Transverse colon (tissue), 1 donor: ENCODE measurements around the gene BCL11B.

Experiments
- EP300 ChIP-seq: sonication (generic); formaldehyde crosslinking; IDR thresholded peaks from one replicate; pipeline ENCODE4 v1.6.1; 2017; ENCODE audit warnings: antibody characterized with exemption, low read depth
- POLR2A ChIP-seq: fragments of 450-650 bp; IDR thresholded peaks from one replicate; pipeline ENCODE4 v1.6.1; 2016; ENCODE audit warnings: antibody characterized with exemption, mild to moderate bottlenecking, moderate library complexity

DNA sequence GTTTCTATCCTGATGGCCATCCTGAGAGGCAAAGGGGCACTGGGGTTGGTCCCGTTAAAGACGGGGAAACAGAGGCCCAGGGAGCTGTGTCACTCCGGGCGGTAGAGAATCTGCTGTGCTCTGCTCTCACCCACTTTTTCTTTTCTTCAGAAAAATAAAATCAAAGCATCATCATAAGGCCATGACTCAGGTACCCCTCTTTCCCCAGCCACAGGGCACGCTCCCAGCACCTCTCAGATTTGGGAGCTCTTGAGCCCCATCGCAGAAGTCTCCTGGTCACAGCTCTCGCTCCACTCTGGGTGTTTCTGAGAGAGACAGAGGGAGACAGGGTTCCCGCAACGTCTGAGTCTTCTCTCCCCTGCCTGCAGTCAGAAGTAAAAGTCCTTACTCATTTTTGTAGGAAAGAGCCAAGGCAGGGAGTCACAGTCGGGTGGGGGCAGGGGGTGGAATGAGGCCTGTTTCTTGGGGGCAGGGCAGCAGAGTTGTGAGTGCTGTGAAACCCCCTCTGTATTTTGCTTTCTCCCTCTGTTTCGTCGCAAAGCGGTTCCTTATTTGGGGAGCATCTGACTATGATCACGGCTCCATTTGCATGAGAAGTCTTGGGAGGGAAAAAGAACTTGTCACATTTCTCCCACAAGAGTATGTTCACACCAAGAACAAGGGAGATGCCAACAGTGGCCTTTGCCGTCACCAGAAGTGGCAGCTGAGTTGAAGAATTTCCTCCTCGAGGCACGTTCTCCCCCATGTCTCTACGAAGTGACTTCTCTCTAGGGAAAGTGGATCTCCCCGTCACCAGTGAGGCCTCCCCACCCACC, 139.0 kb downstream of the BCL11B start:
- TF ChIP-seq EP300 (no peak), POLR2A (no peak)
